ENCODE measurements around the gene C19orf38. TPM values are rescaled to one million over a fixed set of nuclear protein-coding genes. Genes with fewer than 3 reads are reported as not detected.

C19orf38 gene
- total RNA-seq, 4 donors from 2014 or later, result 0.42 to 4.5 (median 2.4) TPM

- no peak for DNase-seq (ENCODE audit: low spot score in 2 of 2)
- H3K9me3 ChIP-seq, result no peaks in the 10 kb centered on the region
- H3K4me3 ChIP-seq, result no peak overlapping the region
- WGBS, 2 donors, result 91 to 94% methylated on average over 16 to 19 of the region's 19 CpGs
- peaks cover 0 to 96% (median 0%) of the 10 kb centered on the region in 3 donors for H3K36me3 ChIP-seq
- no peaks in the 10 kb centered on the region for H3K27me3 ChIP-seq
- TF ChIP-seq EP300 (IDR thresholded peaks at IDR 0.05), result no peak
- no peak for TF ChIP-seq POLR2A (IDR thresholded peaks at IDR 0.05)
- no peak overlapping the region for H3K27ac ChIP-seq
- H3K4me1 ChIP-seq, result peaks cover 0 to 57% (median 6%) of the 10 kb centered on the region in 4 donors
Measured at GRCh38 chr19:10812196-10812595, 36.0 kb upstream of the C19orf38 start.

- 44 to 62% methylated on average over 9 of the region's 9 CpGs for WGBS, 2 donors
Measured at GRCh38 chr19:10812902-10813404, 35.3 kb upstream of the C19orf38 start.

DNA sequence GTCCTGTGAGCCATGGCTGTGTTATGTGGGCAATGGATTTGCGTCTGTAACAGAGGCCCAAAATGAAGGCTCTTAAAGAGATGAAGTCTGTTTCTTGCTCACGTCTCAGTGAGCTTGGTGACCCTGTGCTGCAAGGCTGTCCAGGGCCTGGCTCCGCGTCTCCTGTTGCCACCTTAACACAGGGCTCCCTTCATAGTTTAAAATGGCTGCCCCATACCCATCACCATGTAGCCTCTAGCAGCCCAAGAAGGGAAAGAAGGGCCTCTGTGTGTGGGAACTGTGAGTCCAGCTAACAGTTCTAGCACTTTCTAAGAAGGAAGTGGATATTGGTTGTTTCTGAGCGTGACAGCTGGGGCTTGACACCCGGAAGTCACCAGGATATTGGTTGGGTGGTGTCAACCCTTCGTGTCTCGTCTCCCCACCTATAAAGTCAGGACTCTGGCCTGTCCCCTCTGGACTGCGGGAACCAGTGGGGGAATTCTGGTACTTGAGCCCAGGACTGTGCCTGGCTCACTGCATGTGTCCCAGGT is 33.1 kb upstream of the C19orf38 start:
- no peak for DNase-seq (ENCODE audit: low spot score in 2 of 2)
- 90 to 92% methylated on average over 9 of the region's 9 CpGs for WGBS, 2 donors
- no peaks in the 10 kb centered on the region for H3K27me3 ChIP-seq
- no peak overlapping the region for H3K4me3 ChIP-seq
- TF ChIP-seq POLR2A (IDR thresholded peaks at IDR 0.05) (no peak), EP300 (IDR thresholded peaks at IDR 0.05) (no peak), CTCF (IDR thresholded peaks at IDR 0.05) (no peak)
- peak overlapping the region in 1 of 4 donors; percentile 90 for H3K27ac ChIP-seq
- H3K9me3 ChIP-seq, result no peaks in the 10 kb centered on the region
- H3K4me1 ChIP-seq, result peaks cover 0 to 57% (median 2%) of the 10 kb centered on the region in 4 donors
- peaks cover 0 to 97% (median 0%) of the 10 kb centered on the region in 3 donors for H3K36me3 ChIP-seq

More at GRCh38 chr19:10812902-10813404, 35.3 kb upstream of the C19orf38 start:
- Histone ChIP-seq H3K4me1 (peaks cover 0 to 59% (median 6%) of the 10 kb centered on the region in 4 donors), H3K4me3 (no peak overlapping the region), H3K36me3 (peaks cover 0 to 99% (median 0%) of the 10 kb centered on the region in 3 donors), H3K9me3 (no peaks in the 10 kb centered on the region), H3K27me3 (no peaks in the 10 kb centered on the region), H3K27ac (peak overlapping the region in 2 of 4 donors; percentile 33 to 63)
- TF ChIP-seq EP300 (IDR thresholded peaks at IDR 0.05) (peak in 1 of 2 donors; percentile 29), POLR2A (IDR thresholded peaks at IDR 0.05) (no peak)
- peak in 1 of 2 donors; percentile 38 for DNase-seq (ENCODE audit: low spot score in 2 of 2)

GRCh38 chr19:10815969-10816644 is 32.1 kb upstream of the C19orf38 start:
- H3K27ac ChIP-seq, result peak overlapping the region; percentile 58 to 90 (median 78)
- H3K27me3 ChIP-seq, result no peaks in the 10 kb centered on the region
- peaks cover 0 to 97% (median 0%) of the 10 kb centered on the region in 3 donors for H3K36me3 ChIP-seq
- H3K4me1 ChIP-seq, result peaks cover 0 to 47% (median 2%) of the 10 kb centered on the region in 4 donors
- TF ChIP-seq POLR2A (IDR thresholded peaks at IDR 0.05) (no peak), EP300 (IDR thresholded peaks at IDR 0.05) (no peak), CTCF (IDR thresholded peaks at IDR 0.05) (no peak)
- H3K9me3 ChIP-seq, result no peaks in the 10 kb centered on the region
- WGBS, 2 donors, result 72 to 76% methylated on average over 18 of the region's 21 CpGs
- H3K4me3 ChIP-seq, result peak overlapping the region in 3 of 4 donors; percentile 27 to 51 (median 28)
- no peak for DNase-seq (ENCODE audit: low spot score in 2 of 2)

GRCh38 chr19:10816691-10817090 is 31.5 kb upstream of the C19orf38 start:
- H3K27ac ChIP-seq, result peak overlapping the region; percentile 58 to 90 (median 78)
- H3K36me3 ChIP-seq, result peaks cover 0 to 97% (median 4%) of the 10 kb centered on the region in 3 donors
- no peaks in the 10 kb centered on the region for H3K9me3 ChIP-seq
- whole genome bisulfite sequencing, 2 donors, result 43 to 46% methylated on average over 10 to 11 of the region's 11 CpGs
- TF ChIP-seq EP300 (IDR thresholded peaks at IDR 0.05) (no peak), CTCF (IDR thresholded peaks at IDR 0.05) (no peak), POLR2A (IDR thresholded peaks at IDR 0.05) (no peak)
- no peaks in the 10 kb centered on the region for H3K27me3 ChIP-seq
- H3K4me3 ChIP-seq, result peak overlapping the region; percentile 16 to 51 (median 28)
- peaks cover 0 to 43% (median 2%) of the 10 kb centered on the region in 4 donors for H3K4me1 ChIP-seq
- DNase-seq (ENCODE audit: low spot score in 2 of 2), result no peak

Measured in tibial nerve (tissue), 4 donors.